SK-MEL-5 (cell line): Measurements from ENCODE around the gene SLC6A19. TPM values are rescaled to one million over a fixed set of nuclear protein-coding genes. Genes with fewer than 3 reads are reported as not detected.
A peak's percentile ranks its signal among the peaks of the same experiment; 100 is the strongest.

ENCODE experiments used
- DNase-seq: peaks from one replicate; pipeline ENCODE4 v3.0.0-alpha.2; 2016; ENCODE audit warnings: low read depth, low spot score
- in situ Hi-C: cut with HindIII; loops from 2 replicates; pipeline ENCODE4 v1.10.0; 2016; ENCODE audit warnings: low sequenced_read_pairs, high pct_unique_total_duplicates, low pct_unique_long_range_greater_than_20kb
- total RNA-seq: library from RNA; depleted of rRNA; stranded (reverse); fragments of >200 nt; shearing (Covaris generic); gene quantifications from 2 replicates; pipeline ENCODE4 v1.2.3, GENCODE V29; 2014

SLC6A19 gene
- total RNA-seq, 1 experiment from 2014 or later: not detected

- no peak for DNase-seq
- in situ Hi-C loops: no loop called here
Measured at GRCh38 chr5:1185038-1185627, 16.3 kb upstream of the SLC6A19 start.

- no peak for DNase-seq
- in situ Hi-C loops: no loop called here
Measured at GRCh38 chr5:1185629-1186350, 15.6 kb upstream of the SLC6A19 start.

DNA sequence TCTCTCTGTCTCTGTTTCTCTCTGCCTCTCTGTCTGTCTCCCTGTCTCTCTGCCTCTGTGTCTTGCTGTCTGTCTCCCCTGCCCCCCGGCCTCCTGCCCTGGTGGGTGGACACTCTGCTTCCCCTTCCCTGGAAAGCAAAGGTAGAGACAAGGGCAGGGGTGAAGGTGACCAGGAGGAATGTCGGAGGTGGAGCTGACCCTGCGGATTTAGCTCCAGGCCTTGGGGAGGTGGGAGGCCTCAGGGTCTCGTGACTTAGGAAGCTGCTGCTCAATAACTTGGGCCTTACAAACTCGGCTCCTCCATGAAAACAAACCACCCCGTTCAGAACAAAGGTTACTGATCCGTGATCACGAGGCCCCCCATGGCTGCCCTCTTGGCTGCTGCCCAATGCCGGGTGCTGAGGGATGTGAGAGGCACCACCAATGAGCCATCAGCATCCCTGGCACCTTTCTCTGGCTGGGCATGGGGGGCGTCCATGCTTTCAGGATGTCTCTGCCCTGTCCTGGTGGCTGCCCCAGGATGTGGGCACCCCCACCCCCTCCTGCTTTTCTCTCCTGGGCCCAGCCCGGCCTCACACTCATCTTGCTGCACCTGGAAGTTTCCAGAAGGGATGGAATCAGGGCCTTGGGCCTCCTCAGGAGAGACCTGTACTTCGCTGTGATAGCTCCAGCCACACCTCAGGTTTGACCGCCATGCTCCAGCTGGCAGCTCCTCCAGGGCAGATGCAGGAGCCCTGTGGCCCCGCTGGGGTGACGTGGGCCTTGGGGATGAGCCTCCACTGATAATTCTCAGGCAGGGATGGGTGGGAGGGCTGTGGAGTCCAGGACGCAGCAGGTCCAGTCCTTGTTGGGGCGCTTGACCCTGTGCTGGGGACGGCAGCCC lies 14.8 kb upstream of the SLC6A19 start:
- peak; percentile 65 for DNase-seq
- in situ Hi-C loops: no loop called here

GRCh38 chr5:1187234-1187949 lies 14.0 kb upstream of the SLC6A19 start:
- DNase-seq: no peak
- in situ Hi-C loops: no loop called here

DNA sequence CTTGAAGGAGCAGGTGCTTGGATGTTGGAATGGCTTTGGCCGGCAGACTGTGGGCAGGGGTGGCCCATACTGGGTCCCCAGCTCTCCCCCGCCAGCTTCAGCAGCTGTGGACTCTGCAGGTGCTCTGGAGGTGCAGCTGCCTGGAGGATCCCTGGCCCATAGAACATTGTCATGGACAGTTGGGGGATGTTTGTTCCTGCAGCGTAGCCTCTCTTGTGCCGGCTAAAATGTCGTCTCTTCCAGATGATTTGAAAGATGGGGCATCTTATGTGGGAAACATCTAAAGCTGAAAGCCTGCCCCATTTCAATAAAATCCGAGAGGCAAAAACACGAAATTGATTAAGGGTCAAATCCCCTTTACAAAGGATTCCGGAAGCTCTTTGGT lies 13.5 kb upstream of the SLC6A19 start:
- in situ Hi-C loops: no loop called here
- DNase-seq: no peak

DNA sequence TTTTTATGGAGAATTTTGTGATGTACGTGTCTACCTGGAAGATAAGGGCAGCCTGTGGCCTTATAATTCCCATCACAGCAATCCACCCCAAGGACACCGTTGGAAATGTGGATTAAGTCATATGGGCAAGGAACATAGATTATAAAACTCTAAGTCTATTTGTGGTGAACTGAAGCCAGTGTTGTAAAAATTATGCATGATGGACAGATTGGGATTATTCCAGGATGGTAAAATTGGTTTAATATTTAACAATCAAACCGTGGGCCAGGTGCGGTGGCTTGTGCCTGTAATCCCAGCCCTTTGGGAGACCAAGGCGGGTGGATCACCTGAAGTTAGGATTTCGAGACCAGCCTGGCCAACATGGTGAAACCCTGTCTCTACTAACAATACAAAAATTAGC lies 12.9 kb upstream of the SLC6A19 start:
- in situ Hi-C loops: no loop called here

GRCh38 chr5:1189269-1189668 lies 12.1 kb upstream of the SLC6A19 start:
- no peak for DNase-seq
- in situ Hi-C loops: no loop called here

More for the DNA sequence above, 12.9 kb upstream of the SLC6A19 start:
- DNase-seq: no peak

GRCh38 chr5:1190278-1190677 lies 11.1 kb upstream of the SLC6A19 start:
- no peak for DNase-seq
- in situ Hi-C loops: no loop called here

GRCh38 chr5:1190837-1191239 lies 10.6 kb upstream of the SLC6A19 start:
- no peak for DNase-seq
- in situ Hi-C loops: no loop called here

DNA sequence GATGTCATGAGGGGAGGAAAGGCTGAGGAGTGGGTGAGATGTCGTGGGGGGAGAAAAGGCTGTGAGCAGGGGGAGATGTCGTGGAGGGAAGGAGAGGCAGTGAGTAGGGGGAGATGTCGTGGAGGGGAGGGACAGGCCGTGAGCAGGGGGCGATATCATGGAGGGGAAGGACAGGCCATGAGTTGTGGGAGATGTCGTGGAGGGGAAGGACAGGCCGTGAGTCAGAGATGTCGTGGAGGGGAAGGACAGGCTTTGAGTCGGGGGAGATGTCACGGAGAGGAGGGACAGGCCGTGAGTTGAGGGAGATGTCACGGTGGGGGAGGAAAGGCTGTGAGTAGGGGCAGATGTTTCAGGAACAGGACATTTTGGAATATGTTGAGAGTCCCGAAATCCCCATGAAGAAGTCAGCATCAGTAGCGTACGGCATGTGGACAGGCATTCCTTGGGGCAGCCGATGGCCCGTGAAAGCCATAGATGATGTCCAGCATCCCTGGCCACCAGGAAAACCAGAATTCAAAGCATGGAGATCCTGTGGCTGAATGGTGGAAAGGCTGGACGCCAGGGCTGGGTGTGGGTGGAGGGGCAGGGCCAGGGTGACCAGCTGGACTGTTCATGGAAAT lies 8.3 kb upstream of the SLC6A19 start:
- DNase-seq: no peak
- in situ Hi-C loops: no loop called here

GRCh38 chr5:1193591-1193985 lies 7.8 kb upstream of the SLC6A19 start:
- in situ Hi-C loops: no loop called here
- DNase-seq: no peak

- DNase-seq: no peak
- in situ Hi-C loops: no loop called here
Measured at GRCh38 chr5:1194378-1194777, 7.0 kb upstream of the SLC6A19 start.

DNA sequence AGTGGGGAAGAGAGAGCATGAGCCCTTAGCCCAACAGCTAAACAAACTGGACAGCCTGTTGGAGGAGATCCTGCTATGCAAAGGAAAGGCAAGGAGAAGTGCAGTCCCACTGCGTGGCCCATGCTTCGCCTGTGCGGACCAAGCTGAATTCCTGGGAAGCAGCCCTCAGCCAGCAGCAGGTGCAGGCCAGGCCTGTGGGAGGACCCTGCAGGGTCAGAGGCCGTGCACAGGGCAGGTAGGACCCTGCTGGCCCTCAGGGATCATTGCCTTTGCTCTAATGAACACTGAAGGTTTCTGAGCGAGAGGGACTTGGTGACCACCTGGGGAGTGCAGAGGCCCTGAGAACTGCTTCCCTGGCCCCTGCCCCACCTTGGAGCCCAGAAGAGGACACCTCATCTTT lies 6.0 kb upstream of the SLC6A19 start:
- in situ Hi-C loops: no loop called here

DNA sequence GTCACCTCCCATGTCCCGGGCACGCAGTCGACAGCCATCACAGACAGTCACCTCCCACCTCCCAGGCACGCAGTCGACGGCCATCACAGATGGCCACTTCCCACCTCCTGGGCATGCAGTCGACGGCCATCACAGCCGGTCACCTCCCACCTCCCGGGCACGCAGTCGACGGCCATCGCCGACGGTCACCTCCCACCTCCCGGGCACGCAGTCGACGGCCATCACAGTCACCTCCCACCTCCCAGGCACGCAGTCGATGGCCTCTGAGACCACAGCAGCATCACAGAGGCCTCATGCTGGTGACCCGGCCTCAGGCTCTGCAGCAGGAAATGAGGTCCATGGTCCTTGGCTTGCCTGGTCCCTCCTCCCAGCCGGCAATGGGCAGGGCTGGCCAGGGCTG lies 5.5 kb upstream of the SLC6A19 start:
- in situ Hi-C loops: no loop called here
- no peak for DNase-seq

More for the DNA sequence above, 6.0 kb upstream of the SLC6A19 start:
- DNase-seq: no peak

DNA sequence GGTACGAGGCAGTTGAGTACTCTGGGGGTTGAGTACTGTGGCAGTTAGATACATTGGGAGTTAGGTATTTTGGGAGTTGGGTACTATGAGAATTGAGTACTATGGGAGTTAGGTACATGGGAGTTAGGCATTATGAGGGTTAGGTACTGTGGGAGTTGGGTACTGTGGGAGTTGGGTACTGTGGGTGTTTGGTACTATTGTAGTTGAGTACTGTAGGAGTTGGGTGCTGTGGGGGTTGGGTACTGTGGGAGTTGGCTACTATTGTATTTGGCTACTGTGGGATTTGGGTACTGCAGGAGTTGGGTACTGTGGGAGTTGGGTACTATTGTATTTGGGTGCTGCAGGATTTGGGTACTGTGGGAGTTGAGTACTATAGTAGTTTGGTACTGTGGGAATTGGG lies 4.8 kb upstream of the SLC6A19 start:
- DNase-seq: no peak
- in situ Hi-C loops: no loop called here

GRCh38 chr5:1197876-1198666 lies 3.3 kb upstream of the SLC6A19 start:
- no peak for DNase-seq
- in situ Hi-C loops: no loop called here

- no peak for DNase-seq
- in situ Hi-C loops: no loop called here
Measured at GRCh38 chr5:1199340-1199648, 2.1 kb upstream of the SLC6A19 start.
